ENCODE data around the gene CASP8.

- TF ChIP-seq CTCF (IDR thresholded peaks at IDR 0.05) (no peak), POLR2A (IDR thresholded peaks at IDR 0.05) (no peak)
Measured at GRCh38 chr2:201256082-201256481, 4.3 kb upstream of the CASP8 start.

Measured in sigmoid colon (tissue), 3 donors.